ENCODE results near the gene CADM2.

The CADM2 gene

GRCh38 chr3:85053626-85054025 is 94.8 kb downstream of the CADM2 start:
- Histone ChIP-seq H3K4me1 (ENCODE audit: control insufficient read depth in 2 of 2, insufficient read depth in 2 of 2, low read length in 2 of 2) (no peaks in the 10 kb centered on the region), H3K4me3 (ENCODE audit: low read length in 2 of 2) (no peak overlapping the region), H3K36me3 (ENCODE audit: control insufficient read depth in 2 of 2, insufficient read depth in 2 of 2, low read length in 2 of 2) (no peaks in the 10 kb centered on the region), H3K9me3 (ENCODE audit: control insufficient read depth in 2 of 2, low read length in 2 of 2) (no peaks in the 10 kb centered on the region), H3K27me3 (ENCODE audit: control insufficient read depth in 2 of 2, insufficient read depth in 2 of 2, low read length in 2 of 2) (no peaks in the 10 kb centered on the region), H3K9ac (ENCODE audit: low read depth in 1 of 2, low read length in 2 of 2) (no peak overlapping the region), H3K27ac (ENCODE audit: low read depth in 2 of 2, low read length in 2 of 2) (no peak overlapping the region)

GRCh38 chr3:85054579-85054978 is 95.8 kb downstream of the CADM2 start:
- Histone ChIP-seq H3K4me3 (ENCODE audit: low read length in 2 of 2) (no peak overlapping the region), H3K27me3 (ENCODE audit: control insufficient read depth in 2 of 2, insufficient read depth in 2 of 2, low read length in 2 of 2) (no peaks in the 10 kb centered on the region), H3K27ac (ENCODE audit: low read depth in 2 of 2, low read length in 2 of 2) (no peak overlapping the region), H3K9ac (ENCODE audit: low read depth in 1 of 2, low read length in 2 of 2) (no peak overlapping the region), H3K36me3 (ENCODE audit: control insufficient read depth in 2 of 2, insufficient read depth in 2 of 2, low read length in 2 of 2) (no peaks in the 10 kb centered on the region), H3K9me3 (ENCODE audit: control insufficient read depth in 2 of 2, low read length in 2 of 2) (no peaks in the 10 kb centered on the region), H3K4me1 (ENCODE audit: control insufficient read depth in 2 of 2, insufficient read depth in 2 of 2, low read length in 2 of 2) (no peaks in the 10 kb centered on the region)

- no peak overlapping the region for H3K4me3 ChIP-seq (ENCODE audit: low read length in 2 of 2)
- H3K9me3 ChIP-seq (ENCODE audit: control insufficient read depth in 2 of 2, low read length in 2 of 2): no peaks in the 10 kb centered on the region
- H3K27me3 ChIP-seq (ENCODE audit: control insufficient read depth in 2 of 2, insufficient read depth in 2 of 2, low read length in 2 of 2): no peaks in the 10 kb centered on the region
- no peaks in the 10 kb centered on the region for H3K36me3 ChIP-seq (ENCODE audit: control insufficient read depth in 2 of 2, insufficient read depth in 2 of 2, low read length in 2 of 2)
- H3K9ac ChIP-seq (ENCODE audit: low read depth in 1 of 2, low read length in 2 of 2): no peak overlapping the region
- H3K27ac ChIP-seq (ENCODE audit: low read depth in 2 of 2, low read length in 2 of 2): no peak overlapping the region
- no peaks in the 10 kb centered on the region for H3K4me1 ChIP-seq (ENCODE audit: control insufficient read depth in 2 of 2, insufficient read depth in 2 of 2, low read length in 2 of 2)
Measured at GRCh38 chr3:85068911-85069310, 110.1 kb downstream of the CADM2 start.

GRCh38 chr3:85074003-85074402 is 115.2 kb downstream of the CADM2 start:
- Histone ChIP-seq H3K27me3 (ENCODE audit: control insufficient read depth in 2 of 2, insufficient read depth in 2 of 2, low read length in 2 of 2) (no peaks in the 10 kb centered on the region), H3K4me3 (ENCODE audit: low read length in 2 of 2) (no peak overlapping the region), H3K4me1 (ENCODE audit: control insufficient read depth in 2 of 2, insufficient read depth in 2 of 2, low read length in 2 of 2) (no peaks in the 10 kb centered on the region), H3K9me3 (ENCODE audit: control insufficient read depth in 2 of 2, low read length in 2 of 2) (no peaks in the 10 kb centered on the region), H3K9ac (ENCODE audit: low read depth in 1 of 2, low read length in 2 of 2) (no peak overlapping the region), H3K27ac (ENCODE audit: low read depth in 2 of 2, low read length in 2 of 2) (no peak overlapping the region), H3K36me3 (ENCODE audit: control insufficient read depth in 2 of 2, insufficient read depth in 2 of 2, low read length in 2 of 2) (no peaks in the 10 kb centered on the region)

- Histone ChIP-seq H3K4me1 (ENCODE audit: control insufficient read depth in 2 of 2, insufficient read depth in 2 of 2, low read length in 2 of 2) (no peaks in the 10 kb centered on the region), H3K4me3 (ENCODE audit: low read length in 2 of 2) (no peak overlapping the region), H3K36me3 (ENCODE audit: control insufficient read depth in 2 of 2, insufficient read depth in 2 of 2, low read length in 2 of 2) (no peaks in the 10 kb centered on the region), H3K27me3 (ENCODE audit: control insufficient read depth in 2 of 2, insufficient read depth in 2 of 2, low read length in 2 of 2) (no peaks in the 10 kb centered on the region), H3K9ac (ENCODE audit: low read depth in 1 of 2, low read length in 2 of 2) (no peak overlapping the region), H3K9me3 (ENCODE audit: control insufficient read depth in 2 of 2, low read length in 2 of 2) (no peaks in the 10 kb centered on the region), H3K27ac (ENCODE audit: low read depth in 2 of 2, low read length in 2 of 2) (no peak overlapping the region)
Measured at GRCh38 chr3:85075663-85076062, 116.9 kb downstream of the CADM2 start.

GRCh38 chr3:85077018-85077417 is 118.2 kb downstream of the CADM2 start:
- Histone ChIP-seq H3K4me3 (ENCODE audit: low read length in 2 of 2) (no peak overlapping the region), H3K9ac (ENCODE audit: low read depth in 1 of 2, low read length in 2 of 2) (no peak overlapping the region), H3K36me3 (ENCODE audit: control insufficient read depth in 2 of 2, insufficient read depth in 2 of 2, low read length in 2 of 2) (no peaks in the 10 kb centered on the region), H3K4me1 (ENCODE audit: control insufficient read depth in 2 of 2, insufficient read depth in 2 of 2, low read length in 2 of 2) (no peaks in the 10 kb centered on the region), H3K9me3 (ENCODE audit: control insufficient read depth in 2 of 2, low read length in 2 of 2) (no peaks in the 10 kb centered on the region), H3K27me3 (ENCODE audit: control insufficient read depth in 2 of 2, insufficient read depth in 2 of 2, low read length in 2 of 2) (no peaks in the 10 kb centered on the region), H3K27ac (ENCODE audit: low read depth in 2 of 2, low read length in 2 of 2) (no peak overlapping the region)

GRCh38 chr3:85081191-85081906 is 122.6 kb downstream of the CADM2 start:
- Histone ChIP-seq H3K9ac (ENCODE audit: low read depth in 1 of 2, low read length in 2 of 2) (no peak overlapping the region), H3K27ac (ENCODE audit: low read depth in 2 of 2, low read length in 2 of 2) (no peak overlapping the region), H3K9me3 (ENCODE audit: control insufficient read depth in 2 of 2, low read length in 2 of 2) (no peaks in the 10 kb centered on the region), H3K36me3 (ENCODE audit: control insufficient read depth in 2 of 2, insufficient read depth in 2 of 2, low read length in 2 of 2) (no peaks in the 10 kb centered on the region), H3K4me1 (ENCODE audit: control insufficient read depth in 2 of 2, insufficient read depth in 2 of 2, low read length in 2 of 2) (no peaks in the 10 kb centered on the region), H3K4me3 (ENCODE audit: low read length in 2 of 2) (no peak overlapping the region), H3K27me3 (ENCODE audit: control insufficient read depth in 2 of 2, insufficient read depth in 2 of 2, low read length in 2 of 2) (no peaks in the 10 kb centered on the region)

- H3K4me3 ChIP-seq (ENCODE audit: low read length in 2 of 2): no peak overlapping the region
- no peak overlapping the region for H3K9ac ChIP-seq (ENCODE audit: low read depth in 1 of 2, low read length in 2 of 2)
- no peaks in the 10 kb centered on the region for H3K9me3 ChIP-seq (ENCODE audit: control insufficient read depth in 2 of 2, low read length in 2 of 2)
- no peaks in the 10 kb centered on the region for H3K4me1 ChIP-seq (ENCODE audit: control insufficient read depth in 2 of 2, insufficient read depth in 2 of 2, low read length in 2 of 2)
- H3K27ac ChIP-seq (ENCODE audit: low read depth in 2 of 2, low read length in 2 of 2): no peak overlapping the region
- H3K27me3 ChIP-seq (ENCODE audit: control insufficient read depth in 2 of 2, insufficient read depth in 2 of 2, low read length in 2 of 2): no peaks in the 10 kb centered on the region
- H3K36me3 ChIP-seq (ENCODE audit: control insufficient read depth in 2 of 2, insufficient read depth in 2 of 2, low read length in 2 of 2): no peaks in the 10 kb centered on the region
Measured at GRCh38 chr3:85090495-85090894, 131.7 kb downstream of the CADM2 start.

GRCh38 chr3:85100316-85100715 is 141.5 kb downstream of the CADM2 start:
- Histone ChIP-seq H3K27me3 (ENCODE audit: control insufficient read depth in 2 of 2, insufficient read depth in 2 of 2, low read length in 2 of 2) (no peaks in the 10 kb centered on the region), H3K4me1 (ENCODE audit: control insufficient read depth in 2 of 2, insufficient read depth in 2 of 2, low read length in 2 of 2) (no peaks in the 10 kb centered on the region), H3K4me3 (ENCODE audit: low read length in 2 of 2) (no peak overlapping the region), H3K36me3 (ENCODE audit: control insufficient read depth in 2 of 2, insufficient read depth in 2 of 2, low read length in 2 of 2) (no peaks in the 10 kb centered on the region), H3K27ac (ENCODE audit: low read depth in 2 of 2, low read length in 2 of 2) (no peak overlapping the region), H3K9ac (ENCODE audit: low read depth in 1 of 2, low read length in 2 of 2) (no peak overlapping the region), H3K9me3 (ENCODE audit: control insufficient read depth in 2 of 2, low read length in 2 of 2) (no peaks in the 10 kb centered on the region)

GRCh38 chr3:85102781-85103180 is 144.0 kb downstream of the CADM2 start:
- Histone ChIP-seq H3K4me1 (ENCODE audit: control insufficient read depth in 2 of 2, insufficient read depth in 2 of 2, low read length in 2 of 2) (no peaks in the 10 kb centered on the region), H3K27me3 (ENCODE audit: control insufficient read depth in 2 of 2, insufficient read depth in 2 of 2, low read length in 2 of 2) (no peaks in the 10 kb centered on the region), H3K9me3 (ENCODE audit: control insufficient read depth in 2 of 2, low read length in 2 of 2) (no peaks in the 10 kb centered on the region), H3K4me3 (ENCODE audit: low read length in 2 of 2) (no peak overlapping the region), H3K9ac (ENCODE audit: low read depth in 1 of 2, low read length in 2 of 2) (no peak overlapping the region), H3K27ac (ENCODE audit: low read depth in 2 of 2, low read length in 2 of 2) (no peak overlapping the region), H3K36me3 (ENCODE audit: control insufficient read depth in 2 of 2, insufficient read depth in 2 of 2, low read length in 2 of 2) (no peaks in the 10 kb centered on the region)

- no peaks in the 10 kb centered on the region for H3K9me3 ChIP-seq (ENCODE audit: control insufficient read depth in 2 of 2, low read length in 2 of 2)
- no peak overlapping the region for H3K27ac ChIP-seq (ENCODE audit: low read depth in 2 of 2, low read length in 2 of 2)
- no peaks in the 10 kb centered on the region for H3K36me3 ChIP-seq (ENCODE audit: control insufficient read depth in 2 of 2, insufficient read depth in 2 of 2, low read length in 2 of 2)
- H3K9ac ChIP-seq (ENCODE audit: low read depth in 1 of 2, low read length in 2 of 2): no peak overlapping the region
- H3K4me1 ChIP-seq (ENCODE audit: control insufficient read depth in 2 of 2, insufficient read depth in 2 of 2, low read length in 2 of 2): no peaks in the 10 kb centered on the region
- no peak overlapping the region for H3K4me3 ChIP-seq (ENCODE audit: low read length in 2 of 2)
- H3K27me3 ChIP-seq (ENCODE audit: control insufficient read depth in 2 of 2, insufficient read depth in 2 of 2, low read length in 2 of 2): no peaks in the 10 kb centered on the region
Measured at GRCh38 chr3:85110393-85110792, 151.6 kb downstream of the CADM2 start.
